Stomach (tissue), 4 donors: ENCODE measurements around the gene SLC16A6.
"Not testable (repeated sequence)": the region's sequence is repeated elsewhere in the genome, so short reads cannot be mapped to it uniquely, and the experiment has no call there.

Source experiments
- CTCF ChIP-seq, 7 experiments: fragments of 450-650 bp in 4 of 7; fragments of 200-600 bp in 3 of 7; sonication (generic) in 3 of 7; IDR thresholded peaks; one replicate each; pipeline ENCODE4 v1.5.1; 2016 to 2019; ENCODE audit warnings: antibody characterized with exemption in 7 of 7, control low read depth in 2 of 7, mild to moderate bottlenecking in 1 of 7
- POLR2A ChIP-seq, 4 donors: fragments of 450-650 bp; IDR thresholded peaks; one replicate each; pipeline ENCODE4 v1.6.1; 2016; ENCODE audit warnings: antibody characterized with exemption in 4 of 4, control low read depth in 2 of 4, mild to moderate bottlenecking in 1 of 4, moderate library complexity in 1 of 4
- POLR2AphosphoS5 ChIP-seq, 3 donors: sonication (generic); formaldehyde crosslinking; IDR thresholded peaks; one replicate each; pipeline ENCODE4 v1.6.1; 2016; ENCODE audit warnings: antibody characterized with exemption in 3 of 3

GRCh38 chr17:68265833-68266232, 25.1 kb downstream of the SLC16A6 start:
- TF ChIP-seq POLR2A, CTCF, POLR2AphosphoS5 (IDR thresholded peaks at IDR 0.05): not testable (repeated sequence)
